Stimulated activated CD4-positive, alpha-beta T cell treated with anti-CD3 and anti-CD28 coated beads, Interleukin-1b, Interleukin-23, amount 100 ng/mL, for 4 hours (primary cell): Measurements from ENCODE around the gene CDYL.

Experiments
- DNase-seq, 2 donors: peaks; one replicate each; pipeline ENCODE4 v3.0.0-alpha.2; 2020; ENCODE audit warnings: low read depth in 2 of 2

Gene CDYL, protein sequence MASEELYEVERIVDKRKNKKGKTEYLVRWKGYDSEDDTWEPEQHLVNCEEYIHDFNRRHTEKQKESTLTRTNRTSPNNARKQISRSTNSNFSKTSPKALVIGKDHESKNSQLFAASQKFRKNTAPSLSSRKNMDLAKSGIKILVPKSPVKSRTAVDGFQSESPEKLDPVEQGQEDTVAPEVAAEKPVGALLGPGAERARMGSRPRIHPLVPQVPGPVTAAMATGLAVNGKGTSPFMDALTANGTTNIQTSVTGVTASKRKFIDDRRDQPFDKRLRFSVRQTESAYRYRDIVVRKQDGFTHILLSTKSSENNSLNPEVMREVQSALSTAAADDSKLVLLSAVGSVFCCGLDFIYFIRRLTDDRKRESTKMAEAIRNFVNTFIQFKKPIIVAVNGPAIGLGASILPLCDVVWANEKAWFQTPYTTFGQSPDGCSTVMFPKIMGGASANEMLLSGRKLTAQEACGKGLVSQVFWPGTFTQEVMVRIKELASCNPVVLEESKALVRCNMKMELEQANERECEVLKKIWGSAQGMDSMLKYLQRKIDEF

DNA sequence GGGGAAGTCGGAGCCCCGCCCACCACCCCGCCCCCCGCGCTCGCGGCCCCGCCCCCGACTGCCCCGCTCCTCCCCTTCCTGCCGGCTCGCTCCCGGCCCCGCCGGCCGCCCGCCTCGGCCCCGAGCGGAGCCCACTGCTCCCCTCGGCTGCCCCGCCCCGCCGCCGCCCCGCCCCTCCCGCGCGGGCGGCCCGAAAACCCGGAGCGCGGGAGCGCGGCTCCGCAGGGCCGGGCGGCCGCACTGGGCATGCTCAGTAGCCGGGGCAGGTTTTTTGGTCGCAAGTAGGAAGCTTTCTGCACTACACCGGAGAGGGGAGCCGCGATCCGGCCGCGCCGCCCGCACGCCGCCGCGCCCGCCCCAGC is at the start of gene CDYL:
Gene CDYL (plus strand): TSS at position 274 of the 362 bp plus-strand sequence. CDS start 380 bp downstream, outside the sequence.
- peak; percentile 81 to 90 for DNase-seq

DNA sequence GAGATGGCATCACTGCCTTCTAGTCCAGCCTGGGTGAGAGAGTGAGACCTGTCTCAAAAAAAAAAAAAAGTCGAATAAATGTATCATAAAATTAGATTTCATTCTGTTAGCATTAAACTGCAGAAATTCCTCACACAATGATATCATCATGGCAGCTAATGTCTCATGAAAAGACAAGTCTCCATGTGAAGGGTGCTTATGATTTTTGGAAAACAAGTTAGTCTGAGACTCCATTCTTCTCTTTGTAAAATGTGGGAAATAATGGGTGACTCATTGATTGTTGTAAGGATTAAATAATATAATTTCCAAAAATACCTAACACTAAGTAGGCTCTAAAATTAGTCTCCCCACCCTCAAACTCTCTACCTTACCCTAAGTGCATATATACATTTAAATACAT is 49.6 kb upstream of the CDYL start:
- DNase-seq = no peak

DNA sequence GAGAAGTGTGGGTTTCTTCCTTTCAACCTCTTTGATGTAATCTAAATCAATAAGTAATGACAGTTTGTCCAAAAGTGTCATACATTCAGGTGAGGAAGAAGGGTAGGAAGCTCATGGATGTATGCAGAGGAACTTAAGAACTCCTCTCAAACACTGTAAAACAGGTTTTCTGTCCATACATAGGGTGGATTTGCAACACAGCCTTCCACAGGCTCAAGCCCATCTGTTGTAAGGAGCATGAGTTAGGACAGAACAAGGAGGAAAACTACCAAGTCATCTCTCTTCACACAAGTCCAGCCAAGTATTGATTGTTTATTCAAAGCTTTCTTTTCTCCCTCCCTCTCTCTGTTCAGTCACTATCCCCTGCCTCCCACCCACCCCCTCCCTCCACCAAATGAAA is 49.0 kb upstream of the CDYL start:
- no peak for DNase-seq

DNA sequence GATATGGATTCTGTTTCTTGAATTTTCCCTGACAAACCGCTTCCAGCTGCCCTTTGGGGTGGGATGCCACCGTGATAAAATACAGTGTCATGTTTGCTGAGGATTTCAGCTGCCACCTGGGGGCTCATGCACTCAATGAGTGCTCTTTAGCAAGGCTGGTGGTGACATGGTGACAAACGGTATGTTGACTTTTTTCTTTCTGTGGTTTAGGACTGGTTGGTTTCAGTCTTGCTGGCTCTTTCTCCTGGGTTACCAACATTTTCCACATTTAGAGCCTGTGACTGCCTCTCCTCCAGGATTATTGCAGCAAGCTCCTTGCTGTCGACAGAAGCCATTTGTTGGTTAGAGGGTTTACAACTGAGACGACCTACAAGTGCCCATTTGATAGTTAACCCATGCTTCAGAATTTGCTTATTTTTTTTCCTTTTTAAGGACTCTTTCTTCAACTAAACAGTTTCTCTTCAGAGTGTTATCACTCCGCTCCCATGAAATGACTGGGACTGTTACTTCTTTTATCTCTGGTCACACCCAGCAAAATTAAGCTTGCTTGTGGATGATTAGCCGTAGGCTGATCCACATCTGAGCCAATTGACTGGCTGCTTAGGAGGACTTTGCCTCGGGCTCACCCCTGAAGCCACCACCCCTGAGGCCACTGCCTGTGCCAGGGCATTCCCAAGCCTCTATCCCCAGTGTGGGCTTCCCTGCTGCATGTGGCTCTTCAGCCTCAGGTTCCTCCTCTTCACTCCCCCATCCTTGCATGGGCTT is 48.4 kb upstream of the CDYL start:
- no peak for DNase-seq

DNA sequence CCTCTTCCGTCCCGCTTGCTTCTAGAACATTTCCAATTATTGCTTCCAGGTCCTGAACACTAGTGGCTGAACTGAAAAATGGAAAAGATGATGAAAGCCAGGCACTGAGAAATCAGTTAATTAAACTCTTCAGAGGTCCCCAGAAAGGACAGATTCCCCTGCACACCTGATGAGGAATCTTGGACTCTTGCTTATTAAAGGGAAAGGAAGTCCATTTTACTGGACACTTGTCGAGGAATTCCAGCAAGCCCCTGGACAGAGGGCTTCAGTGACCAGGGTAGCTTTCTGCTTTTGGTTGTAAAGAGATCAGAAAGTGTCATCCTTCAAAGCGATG is 47.8 kb upstream of the CDYL start:
- DNase-seq = no peak

DNA sequence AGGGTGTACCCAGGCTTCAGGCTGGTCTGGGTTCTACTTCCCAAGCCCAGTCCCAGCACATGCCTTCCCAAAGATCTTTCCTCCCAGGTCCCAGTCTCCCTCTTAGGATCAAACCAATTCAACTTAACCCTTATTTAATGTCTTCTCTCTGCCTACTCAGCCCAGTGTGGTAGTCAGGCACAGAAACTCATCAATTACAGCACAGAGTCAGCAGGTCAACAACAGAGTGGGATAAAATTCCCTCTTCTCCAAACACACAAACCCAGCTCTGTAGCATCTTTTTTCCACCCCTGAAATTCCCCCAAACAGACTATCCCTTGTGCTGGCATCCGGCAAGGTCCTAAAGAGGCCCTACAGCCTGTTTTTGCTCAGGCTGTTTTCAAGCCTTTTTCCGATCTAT is 47.3 kb upstream of the CDYL start:
- no peak for DNase-seq

DNA sequence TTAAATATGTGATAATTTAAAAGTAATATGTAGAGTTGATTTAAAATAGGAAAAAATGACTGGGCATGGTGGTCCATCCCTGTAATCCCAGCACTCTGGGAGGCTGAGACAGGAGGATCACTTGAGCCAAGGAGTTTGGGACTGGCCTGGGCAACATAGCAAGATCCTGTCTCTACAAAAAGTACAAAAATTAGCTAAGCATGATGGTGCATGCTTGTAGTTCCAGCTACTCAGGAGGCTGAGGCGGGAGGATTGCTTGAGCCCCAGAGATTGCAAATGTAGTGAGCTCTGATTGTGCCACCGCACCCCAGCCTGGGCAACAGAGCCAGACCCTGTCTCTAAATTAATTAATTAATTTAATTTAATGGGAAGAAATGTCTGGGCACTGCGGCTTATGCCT is 44.2 kb upstream of the CDYL start:
- no peak for DNase-seq

DNA sequence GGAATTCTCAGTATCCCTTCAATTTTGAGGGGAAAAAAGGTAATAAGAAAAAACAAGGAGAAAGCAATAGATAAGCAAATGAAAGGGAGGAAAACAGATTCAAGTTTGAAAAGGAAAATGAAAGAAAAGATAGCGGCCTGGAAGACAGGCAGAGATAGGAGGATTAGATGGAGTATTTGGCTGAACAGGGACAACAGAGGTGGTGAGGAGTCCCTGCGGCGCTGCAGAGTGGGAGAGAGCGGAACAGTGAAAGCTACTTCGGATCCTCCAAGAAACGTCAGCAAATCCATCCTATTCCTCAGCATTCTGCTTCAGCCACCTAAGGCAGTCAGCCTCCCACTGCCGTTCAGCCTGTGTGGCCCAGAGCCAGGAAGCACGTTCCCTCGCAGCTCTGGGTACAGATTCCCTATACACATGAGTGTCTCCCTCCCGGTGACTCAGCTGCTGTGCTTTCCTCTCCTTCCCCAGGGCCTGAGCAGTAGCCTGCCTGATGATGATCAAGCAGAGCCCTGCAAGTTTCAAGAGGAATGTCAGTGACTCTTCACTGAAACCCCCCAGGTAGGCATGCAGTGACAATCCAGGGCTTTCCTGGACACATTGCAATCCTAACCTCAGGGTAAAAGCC is 43.4 kb upstream of the CDYL start:
- no peak for DNase-seq

DNA sequence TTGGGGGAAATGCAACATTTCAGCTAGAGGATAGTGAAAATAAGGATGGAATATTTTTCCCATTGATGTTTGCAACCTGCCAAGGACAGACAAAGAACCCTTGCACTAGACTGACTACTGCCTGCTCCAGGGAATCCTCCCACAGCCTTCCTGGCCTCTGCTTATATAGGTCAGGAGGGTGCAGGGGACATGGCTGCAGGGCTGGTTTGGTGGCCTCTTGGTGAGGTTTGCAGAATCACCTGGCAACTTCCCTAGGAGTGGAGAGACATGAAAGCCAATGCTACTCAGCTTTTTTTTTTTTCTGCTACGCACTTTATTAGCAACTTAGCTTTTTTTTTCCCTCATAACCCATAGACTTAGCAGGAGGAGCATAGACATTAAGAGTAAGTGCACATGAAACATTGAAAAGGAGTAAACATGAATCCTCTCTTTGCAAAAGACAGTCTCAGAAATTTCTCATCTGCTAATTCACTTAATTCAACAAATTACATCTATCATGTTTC is 39.8 kb upstream of the CDYL start:
- DNase-seq = no peak

DNA sequence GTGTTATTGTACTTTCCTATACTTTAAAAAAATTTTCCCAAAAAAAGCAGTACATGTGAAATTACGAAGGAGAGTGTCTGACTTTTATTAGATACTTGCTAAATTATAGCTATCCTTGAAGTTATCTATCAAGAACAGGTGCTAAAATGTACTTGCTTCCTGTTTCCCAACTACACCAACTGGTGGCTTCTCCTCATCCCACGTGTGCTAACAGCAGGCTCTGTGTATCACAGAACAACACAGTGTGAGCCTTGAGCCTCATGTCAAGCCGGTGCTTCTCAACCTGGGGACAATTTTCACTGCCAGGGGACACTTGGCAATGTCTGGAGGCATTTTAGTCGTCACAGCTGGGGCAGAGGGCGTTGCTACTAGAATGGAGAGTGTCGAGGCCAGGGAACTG is 36.2 kb upstream of the CDYL start:
- DNase-seq = no peak

DNA sequence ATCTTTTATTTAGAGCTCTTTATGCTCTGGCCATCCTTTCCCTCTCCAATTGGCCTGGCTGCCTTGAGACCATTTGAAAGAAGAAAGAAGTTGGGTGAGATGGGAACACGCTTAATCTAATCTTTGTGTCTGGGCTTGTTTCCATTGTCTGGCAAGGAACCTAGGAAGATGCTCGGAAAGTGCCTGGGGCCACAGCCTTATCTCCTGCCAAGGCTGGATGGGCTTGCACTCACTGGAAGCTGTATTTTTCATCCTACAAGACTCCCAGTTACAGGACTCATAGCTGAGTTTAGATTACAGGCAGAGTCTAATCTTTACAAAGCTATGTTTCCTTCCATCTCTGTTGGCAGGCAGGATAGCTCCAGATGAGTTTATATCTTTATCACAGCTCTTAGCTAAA is 33.1 kb upstream of the CDYL start:
- DNase-seq = no peak

DNA sequence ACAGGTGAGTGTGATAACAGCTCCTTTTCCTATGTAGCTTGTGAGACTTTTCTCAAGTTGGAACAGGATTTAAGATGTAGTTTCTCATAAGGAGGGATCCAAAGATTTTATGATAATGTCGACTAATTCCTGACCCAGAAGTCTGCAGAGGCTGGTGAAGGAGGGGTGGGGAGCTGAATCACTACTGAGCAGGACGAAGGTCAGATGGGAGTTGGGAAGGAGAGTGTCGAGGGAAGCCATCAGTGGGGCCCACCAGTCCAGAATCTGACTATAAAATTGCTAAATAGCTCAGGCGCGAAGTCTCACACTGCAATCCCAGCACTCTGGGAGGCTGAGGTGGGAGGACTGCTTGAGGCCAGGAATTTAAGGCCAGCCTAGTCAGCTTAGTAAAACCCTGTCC is 32.3 kb upstream of the CDYL start:
- DNase-seq = no peak

DNA sequence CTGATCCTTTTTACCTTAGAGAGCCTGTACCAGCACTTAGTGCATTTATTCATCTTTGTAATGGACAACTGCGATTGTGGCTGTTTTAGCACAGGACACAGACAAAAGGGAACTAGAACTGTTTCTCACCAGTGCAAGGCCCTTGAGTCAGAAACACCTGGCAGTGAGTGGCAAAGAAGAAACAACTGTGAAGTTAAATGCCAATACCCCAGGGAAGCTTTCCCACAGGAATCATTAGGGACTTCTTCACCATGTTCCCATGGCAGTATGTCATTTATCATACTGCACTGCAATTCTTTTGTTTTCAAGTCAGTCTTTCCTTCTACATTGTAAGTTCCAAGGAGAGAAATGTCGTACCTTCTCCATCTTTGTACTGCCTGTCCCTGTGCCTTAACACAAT is 28.6 kb upstream of the CDYL start:
- no peak for DNase-seq

DNA sequence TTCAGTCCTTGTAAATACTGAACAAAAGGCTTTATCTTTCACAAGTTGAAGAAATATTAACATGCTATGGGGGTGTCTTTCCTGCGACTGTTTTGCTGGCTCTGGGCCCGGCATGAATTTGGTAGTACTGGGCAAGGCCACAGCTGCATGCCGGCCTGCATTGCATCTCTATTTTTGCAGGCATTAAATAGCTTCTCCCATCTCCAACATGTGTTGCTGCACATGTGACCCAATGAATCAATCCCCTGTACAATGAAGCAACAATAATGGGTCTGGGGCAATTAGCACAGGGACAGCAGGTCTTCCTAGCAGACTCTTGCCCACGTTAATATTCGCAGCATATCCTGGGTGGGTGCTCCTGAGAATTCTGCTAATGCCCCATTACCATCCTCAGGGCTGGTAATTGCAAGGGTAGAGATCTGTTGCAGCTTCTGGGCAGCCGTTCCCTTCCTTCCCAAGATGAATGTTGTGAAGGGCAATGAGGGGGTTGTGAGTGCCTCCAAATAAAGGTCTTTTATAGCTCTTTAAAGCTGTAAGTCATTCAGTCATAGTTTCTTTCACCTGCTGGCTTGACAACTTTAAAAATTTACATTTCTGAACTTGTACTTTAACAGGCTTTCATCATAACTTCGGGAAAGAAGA is 24.3 kb upstream of the CDYL start:
- no peak for DNase-seq

DNA sequence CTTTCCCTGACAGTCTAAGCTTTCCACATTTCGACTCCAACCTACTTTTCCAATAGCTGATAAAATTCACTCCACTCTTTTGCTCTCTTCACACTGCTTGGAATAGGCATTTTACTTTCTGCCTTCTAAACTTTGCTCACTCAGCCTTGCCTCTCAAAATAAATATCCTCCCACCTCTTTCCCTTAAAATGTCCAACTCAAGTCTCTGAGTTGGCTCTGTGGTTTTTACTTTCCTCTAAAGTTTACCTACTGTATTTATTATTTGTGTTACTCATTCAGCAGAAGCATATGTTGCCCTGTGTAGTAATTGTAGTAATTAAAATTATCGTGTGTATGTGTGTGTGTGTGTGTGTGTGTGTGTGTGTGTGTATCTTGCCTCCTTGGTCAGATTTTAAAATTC is 20.0 kb upstream of the CDYL start:
- DNase-seq = no peak

DNA sequence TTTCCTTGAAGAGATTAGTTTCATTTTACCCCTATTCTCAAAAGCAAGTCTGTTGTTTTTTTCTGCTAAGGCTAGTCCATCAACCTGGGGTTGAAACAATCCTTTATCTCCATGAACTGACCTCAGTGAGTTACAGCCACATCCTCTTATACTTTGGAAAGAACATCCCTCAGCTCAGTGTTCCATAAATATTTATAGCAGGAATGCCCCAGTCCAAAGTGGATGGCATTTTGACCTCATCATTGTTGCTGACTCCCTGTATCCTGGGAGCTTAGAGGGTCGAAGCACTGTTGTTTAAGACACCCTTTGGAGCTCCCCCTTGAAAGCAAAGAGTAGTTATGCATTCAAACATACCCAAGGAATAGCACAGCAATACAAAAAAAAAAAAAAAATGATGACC is 16.2 kb upstream of the CDYL start:
- no peak for DNase-seq

DNA sequence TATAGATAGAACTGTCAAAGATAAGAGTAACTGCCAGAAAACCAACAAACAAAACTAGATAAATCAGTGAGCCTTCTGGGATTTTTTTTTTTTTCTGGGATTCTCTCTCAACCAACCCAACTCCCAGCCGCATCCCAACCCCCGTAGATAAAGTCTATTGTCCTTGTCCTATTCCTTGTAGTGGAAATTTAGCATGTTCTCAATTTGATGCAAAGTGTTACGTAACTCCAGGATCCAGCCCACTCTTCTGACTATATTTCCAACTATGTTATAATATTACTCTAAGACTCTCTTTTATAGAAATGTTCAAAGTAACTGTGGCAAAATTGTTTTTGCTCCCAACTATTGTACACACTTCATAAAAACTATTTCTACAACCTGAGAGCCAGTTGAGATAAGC is 15.4 kb upstream of the CDYL start:
- DNase-seq = no peak

DNA sequence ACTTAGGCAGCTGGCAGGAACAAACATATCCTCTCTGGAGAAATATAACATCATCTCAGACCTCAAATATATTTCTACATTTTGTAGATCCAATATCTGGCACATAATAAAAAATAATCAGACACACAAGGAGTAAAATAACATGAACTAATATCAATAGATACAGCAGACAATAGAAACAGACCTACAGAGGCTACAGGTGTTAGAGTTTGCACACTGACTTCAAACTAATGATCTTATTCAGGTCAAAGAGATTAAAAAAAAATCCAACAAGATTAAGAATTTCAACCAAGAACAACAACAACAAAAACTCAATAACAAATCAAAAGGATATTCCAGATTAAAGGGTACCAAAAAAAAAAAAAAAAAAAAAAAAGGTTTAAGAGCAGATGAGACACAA is 13.9 kb upstream of the CDYL start:
- no peak for DNase-seq

DNA sequence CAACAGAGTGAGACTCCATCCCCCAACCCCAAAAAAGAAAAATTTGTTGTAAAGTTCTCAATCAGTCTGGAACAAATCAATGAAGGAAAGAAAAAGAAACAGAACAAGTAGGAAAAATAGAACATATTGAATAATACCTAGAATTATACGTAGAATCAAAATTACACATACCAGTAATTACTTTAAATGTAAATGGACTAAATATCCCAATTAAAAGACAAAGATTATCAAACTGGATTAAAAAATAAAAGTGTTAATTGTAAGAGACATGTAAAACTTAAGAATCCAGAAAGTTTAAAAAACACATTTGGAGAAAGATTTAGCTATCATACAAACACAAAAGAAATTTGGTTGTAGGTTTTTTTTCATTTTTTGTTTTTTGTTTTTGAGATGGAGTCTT is 12.3 kb upstream of the CDYL start:
- DNase-seq = no peak

DNA sequence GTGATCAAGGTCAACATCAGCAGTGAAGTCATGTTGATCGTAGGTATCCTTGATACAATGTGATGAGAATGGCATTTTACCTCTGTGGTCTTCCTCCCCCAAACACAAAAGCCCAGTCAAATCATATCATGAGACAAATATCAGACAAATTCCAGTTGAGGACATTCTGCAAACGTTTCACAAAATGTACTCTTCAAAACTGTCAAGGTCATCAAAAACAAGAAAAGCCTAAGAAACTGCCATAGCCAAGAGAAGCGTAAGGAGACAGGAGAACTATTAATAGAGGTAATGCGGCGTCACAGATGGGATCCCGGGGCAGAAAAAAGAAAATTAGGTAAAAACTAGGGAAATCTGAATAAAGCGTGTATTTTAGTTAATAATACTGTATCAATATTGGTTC is 7.4 kb upstream of the CDYL start:
- DNase-seq = no peak

DNA sequence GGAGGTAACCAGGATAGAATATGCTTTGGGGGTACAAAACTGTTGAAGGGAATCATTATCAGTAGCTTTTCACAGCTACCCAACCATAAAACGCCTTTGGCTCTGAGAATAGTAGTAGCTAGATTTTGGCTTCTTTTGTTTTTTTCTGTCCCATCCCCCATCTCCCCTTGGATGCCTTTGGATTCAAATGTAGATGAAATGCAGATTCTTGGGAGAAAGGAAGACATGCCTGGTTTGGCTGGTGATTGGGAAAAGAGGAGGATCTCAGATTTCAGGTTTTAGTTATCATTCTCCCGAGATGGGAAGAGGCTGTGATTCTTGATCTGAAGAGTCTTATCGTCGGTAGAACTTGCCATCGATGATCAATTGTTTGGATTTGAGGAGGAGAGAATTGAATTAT is 3.5 kb upstream of the CDYL start:
- DNase-seq = no peak

DNA sequence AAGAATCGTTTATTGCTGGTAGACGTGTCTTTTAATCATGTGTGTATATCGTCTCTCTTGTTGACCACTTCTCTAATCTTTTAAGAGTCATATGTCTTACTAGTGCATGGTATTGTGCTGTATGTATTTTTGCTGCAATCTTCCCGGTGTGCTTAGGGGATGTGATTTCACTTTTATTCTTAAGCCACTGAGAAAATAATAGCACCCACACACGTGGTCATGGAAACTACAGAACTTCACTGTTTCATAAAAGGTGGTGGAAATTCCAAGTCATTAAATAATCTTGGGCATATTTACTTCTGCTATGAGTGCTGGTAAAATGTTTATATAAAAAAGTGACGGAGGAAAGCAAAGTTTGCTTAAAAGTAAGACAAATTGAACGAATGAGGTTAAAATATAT is 3.0 kb upstream of the CDYL start:
- no peak for DNase-seq
